ENCODE measurements around the gene SH3RF1.

DNA sequence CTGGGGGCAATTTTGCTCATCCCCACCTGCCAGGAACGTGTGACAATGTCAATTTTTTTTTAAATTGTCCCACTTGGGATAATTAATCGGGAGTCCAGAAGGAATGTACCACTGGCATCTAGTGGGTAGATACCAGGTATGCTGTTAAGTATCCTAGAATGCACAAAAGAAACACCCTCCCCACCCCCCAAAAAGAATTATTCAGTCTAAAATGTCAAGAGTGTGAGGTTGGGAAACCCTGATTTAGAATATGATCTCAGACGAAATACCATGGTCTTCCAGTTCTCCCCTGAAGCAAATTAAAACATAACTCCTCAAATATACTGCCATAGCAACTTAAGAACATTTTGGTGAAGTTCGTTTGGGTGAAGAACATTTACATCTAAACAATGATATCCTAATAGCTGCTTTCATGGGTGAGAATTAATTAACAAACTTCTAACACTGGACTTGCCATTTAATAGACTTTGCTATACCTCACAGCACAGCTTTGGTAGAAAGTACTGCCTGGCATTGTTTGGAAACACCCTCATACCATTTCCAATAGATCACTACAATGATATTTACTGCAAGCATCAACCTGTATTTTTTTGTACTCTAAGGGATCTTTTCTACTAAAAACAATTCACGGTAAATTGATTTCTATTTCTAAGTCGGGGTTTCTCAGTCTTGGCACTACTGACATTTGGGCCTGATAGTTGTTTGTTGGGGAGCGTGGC is 36.5 kb downstream of the SH3RF1 start:
- TF ChIP-seq, protein P1, sequence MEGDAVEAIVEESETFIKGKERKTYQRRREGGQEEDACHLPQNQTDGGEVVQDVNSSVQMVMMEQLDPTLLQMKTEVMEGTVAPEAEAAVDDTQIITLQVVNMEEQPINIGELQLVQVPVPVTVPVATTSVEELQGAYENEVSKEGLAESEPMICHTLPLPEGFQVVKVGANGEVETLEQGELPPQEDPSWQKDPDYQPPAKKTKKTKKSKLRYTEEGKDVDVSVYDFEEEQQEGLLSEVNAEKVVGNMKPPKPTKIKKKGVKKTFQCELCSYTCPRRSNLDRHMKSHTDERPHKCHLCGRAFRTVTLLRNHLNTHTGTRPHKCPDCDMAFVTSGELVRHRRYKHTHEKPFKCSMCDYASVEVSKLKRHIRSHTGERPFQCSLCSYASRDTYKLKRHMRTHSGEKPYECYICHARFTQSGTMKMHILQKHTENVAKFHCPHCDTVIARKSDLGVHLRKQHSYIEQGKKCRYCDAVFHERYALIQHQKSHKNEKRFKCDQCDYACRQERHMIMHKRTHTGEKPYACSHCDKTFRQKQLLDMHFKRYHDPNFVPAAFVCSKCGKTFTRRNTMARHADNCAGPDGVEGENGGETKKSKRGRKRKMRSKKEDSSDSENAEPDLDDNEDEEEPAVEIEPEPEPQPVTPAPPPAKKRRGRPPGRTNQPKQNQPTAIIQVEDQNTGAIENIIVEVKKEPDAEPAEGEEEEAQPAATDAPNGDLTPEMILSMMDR (conservative IDR thresholded peaks at IDR 0.05 in 1 of 2, IDR thresholded peaks at IDR 0.05 in 1 of 2; ENCODE audit: extremely low read depth in 1 of 2, insufficient read depth in 1 of 2, low read depth in 1 of 2, low read length in 2 of 2): no peak
- TF ChIP-seq EZH2 (IDR thresholded peaks at IDR 0.05; ENCODE audit: borderline replicate concordance, low read length): no peak
